ENCODE measurements around the gene FITM1. TPM values are rescaled to one million over a fixed set of nuclear protein-coding genes. Genes with fewer than 3 reads are reported as not detected.
"Not testable (repeated sequence)": the region's sequence is repeated elsewhere in the genome, so short reads cannot be mapped to it uniquely, and the experiment has no call there.

FITM1 gene
- total and polyA plus RNA-seq, 8 donors = 0.68 to 1.5 (median 0.99) TPM

DNA sequence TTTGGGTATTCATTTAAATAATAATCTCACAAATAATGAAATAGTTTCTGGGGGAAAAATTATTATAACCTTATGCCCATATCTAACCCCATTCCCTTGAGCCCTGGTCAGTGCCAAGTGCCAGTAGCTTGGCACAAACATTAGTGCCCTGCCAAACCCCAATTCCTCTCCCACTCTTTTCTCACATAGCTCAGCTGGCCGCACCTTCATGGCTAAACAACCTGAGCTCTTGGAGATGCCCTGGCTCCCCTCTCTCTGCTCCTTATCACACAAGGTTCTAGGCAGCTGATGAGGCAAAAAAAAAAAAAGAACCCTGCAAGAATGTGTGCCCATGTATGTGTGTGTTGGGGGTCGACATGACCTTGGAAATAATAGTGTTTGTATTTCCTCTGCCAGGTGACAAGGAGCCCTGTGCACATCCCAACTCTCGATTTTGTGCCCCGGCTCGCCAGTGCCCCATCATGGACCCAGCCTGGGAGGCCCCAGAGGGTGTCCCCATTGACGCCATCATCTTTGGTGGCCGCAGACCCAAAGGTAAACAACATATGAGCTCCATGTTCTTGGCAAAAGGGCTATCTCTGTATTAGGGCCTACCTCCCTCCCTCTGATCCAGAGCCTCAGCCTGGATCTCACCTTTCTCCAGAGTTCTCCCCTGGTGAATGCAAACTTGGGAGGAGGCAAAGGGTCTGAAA is 28.0 kb upstream of the FITM1 start:
- intact Hi-C loops (cut with DNase I) = no loop called here
- DNase-seq = peak in 1 of 4 donors; percentile 32
- TF ChIP-seq, protein P1, sequence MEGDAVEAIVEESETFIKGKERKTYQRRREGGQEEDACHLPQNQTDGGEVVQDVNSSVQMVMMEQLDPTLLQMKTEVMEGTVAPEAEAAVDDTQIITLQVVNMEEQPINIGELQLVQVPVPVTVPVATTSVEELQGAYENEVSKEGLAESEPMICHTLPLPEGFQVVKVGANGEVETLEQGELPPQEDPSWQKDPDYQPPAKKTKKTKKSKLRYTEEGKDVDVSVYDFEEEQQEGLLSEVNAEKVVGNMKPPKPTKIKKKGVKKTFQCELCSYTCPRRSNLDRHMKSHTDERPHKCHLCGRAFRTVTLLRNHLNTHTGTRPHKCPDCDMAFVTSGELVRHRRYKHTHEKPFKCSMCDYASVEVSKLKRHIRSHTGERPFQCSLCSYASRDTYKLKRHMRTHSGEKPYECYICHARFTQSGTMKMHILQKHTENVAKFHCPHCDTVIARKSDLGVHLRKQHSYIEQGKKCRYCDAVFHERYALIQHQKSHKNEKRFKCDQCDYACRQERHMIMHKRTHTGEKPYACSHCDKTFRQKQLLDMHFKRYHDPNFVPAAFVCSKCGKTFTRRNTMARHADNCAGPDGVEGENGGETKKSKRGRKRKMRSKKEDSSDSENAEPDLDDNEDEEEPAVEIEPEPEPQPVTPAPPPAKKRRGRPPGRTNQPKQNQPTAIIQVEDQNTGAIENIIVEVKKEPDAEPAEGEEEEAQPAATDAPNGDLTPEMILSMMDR (IDR thresholded peaks at IDR 0.05) = no peak
- peaks cover 0 to 19% of the 10 kb centered on the region in 2 donors for H3K4me1 ChIP-seq
- H3K4me3 ChIP-seq = no peak overlapping the region
- no peaks in the 10 kb centered on the region for H3K9me3 ChIP-seq
- no peak for ATAC-seq
- no peak overlapping the region for H3K27ac ChIP-seq
- peaks cover 0 to 63% of the 10 kb centered on the region in 2 donors for H3K36me3 ChIP-seq
- H3K27me3 ChIP-seq = no peaks in the 10 kb centered on the region

DNA sequence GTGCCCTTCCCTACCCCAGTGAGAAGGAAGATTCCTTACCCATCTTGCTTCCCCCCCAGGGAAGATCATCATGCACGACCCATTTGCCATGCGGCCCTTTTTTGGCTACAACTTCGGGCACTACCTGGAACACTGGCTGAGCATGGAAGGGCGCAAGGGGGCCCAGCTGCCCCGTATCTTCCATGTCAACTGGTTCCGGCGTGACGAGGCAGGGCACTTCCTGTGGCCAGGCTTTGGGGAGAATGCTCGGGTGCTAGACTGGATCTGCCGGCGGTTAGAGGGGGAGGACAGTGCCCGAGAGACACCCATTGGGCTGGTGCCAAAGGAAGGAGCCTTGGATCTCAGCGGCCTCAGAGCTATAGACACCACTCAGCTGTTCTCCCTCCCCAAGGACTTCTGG is 27.0 kb upstream of the FITM1 start:
- TF ChIP-seq, protein P1 (IDR thresholded peaks at IDR 0.05) = no peak
- ATAC-seq (no peak), DNase-seq (peak in 1 of 4 donors; percentile 35)
- no peaks in the 10 kb centered on the region for H3K27me3 ChIP-seq
- no peak overlapping the region for H3K4me3 ChIP-seq
- H3K4me1 ChIP-seq = peaks cover 0 to 20% of the 10 kb centered on the region in 2 donors
- H3K36me3 ChIP-seq = peaks cover 0 to 54% of the 10 kb centered on the region in 2 donors
- H3K27ac ChIP-seq = no peak overlapping the region
- intact Hi-C loops (cut with DNase I) = no loop called here
- no peaks in the 10 kb centered on the region for H3K9me3 ChIP-seq

DNA sequence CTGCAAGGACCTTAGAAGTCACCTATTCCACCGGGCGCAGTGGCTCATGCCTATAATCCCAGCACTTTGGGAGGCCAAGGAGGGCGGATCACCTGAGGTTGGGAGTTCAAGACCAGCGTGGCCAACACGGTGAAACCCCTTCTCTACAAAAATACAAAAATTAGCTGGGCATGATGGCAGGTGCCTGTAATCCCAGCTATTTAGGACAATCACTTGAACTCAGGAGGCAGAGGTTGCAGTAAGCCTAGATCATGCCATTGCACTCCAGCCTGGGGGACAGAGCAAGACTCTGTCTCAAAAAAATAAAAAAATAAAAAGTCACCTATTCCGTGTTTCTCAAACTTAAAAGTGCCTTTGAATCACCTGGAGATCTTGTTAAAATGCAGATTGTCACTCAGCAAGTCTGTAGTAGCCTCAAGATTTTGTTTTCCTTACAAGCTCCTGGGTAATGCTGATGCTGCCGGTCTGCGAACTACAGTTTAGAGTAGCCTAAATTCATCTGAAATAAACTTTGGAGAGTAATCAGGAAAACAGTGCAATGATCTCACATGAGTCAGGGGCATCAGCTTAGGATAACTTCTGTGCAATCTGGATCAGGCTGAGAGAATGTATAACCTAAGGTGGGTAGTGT is 24.7 kb upstream of the FITM1 start:
- peaks cover 0 to 31% of the 10 kb centered on the region in 2 donors for H3K36me3 ChIP-seq
- not testable (repeated sequence) for H3K27ac ChIP-seq

DNA sequence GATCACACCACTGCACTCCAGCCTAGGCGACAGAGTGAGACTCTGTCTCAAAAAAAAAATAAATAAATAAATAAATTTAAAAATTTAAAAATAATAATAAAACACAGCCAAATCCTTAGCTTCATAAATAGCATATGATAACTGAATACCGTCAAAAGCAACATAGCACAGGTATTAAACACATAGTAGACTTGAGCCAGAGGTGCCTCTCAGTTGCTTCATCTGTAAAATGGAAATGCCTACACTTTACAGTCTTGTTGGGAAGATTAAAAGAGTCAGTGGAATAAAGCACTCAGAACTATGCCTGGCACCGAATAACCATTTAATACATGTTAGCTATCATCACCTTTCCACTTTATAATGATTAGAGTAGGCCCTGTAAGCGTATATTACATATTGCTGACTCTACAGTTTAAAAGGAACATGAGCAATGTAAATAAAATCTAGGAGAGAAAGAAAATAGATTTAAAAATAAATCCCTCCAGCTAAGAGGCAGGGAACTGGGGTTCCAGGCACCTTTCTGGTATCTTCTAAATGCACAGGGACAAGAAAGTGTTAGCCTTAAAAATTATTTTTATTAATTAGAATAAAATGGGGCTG is 23.7 kb upstream of the FITM1 start:
- no peak overlapping the region for H3K27ac ChIP-seq
- H3K4me1 ChIP-seq = peaks cover 0 to 16% of the 10 kb centered on the region in 2 donors
- TF ChIP-seq, protein P1 (IDR thresholded peaks at IDR 0.05) = no peak
- no peaks in the 10 kb centered on the region for H3K27me3 ChIP-seq
- no peak overlapping the region for H3K4me3 ChIP-seq
- no peak for DNase-seq
- H3K9me3 ChIP-seq = no peaks in the 10 kb centered on the region
- H3K36me3 ChIP-seq = peaks cover 0 to 21% of the 10 kb centered on the region in 2 donors
- ATAC-seq = no peak
- intact Hi-C loops (cut with DNase I) = no loop called here

More for the DNA sequence above, 24.7 kb upstream of the FITM1 start:
- H3K4me3 ChIP-seq; H3K27me3 ChIP-seq; intact Hi-C loops (cut with DNase I); ATAC-seq; H3K9me3 ChIP-seq: not testable (repeated sequence)
- peak in 1 of 4 donors; percentile 18 for DNase-seq
- H3K4me1 ChIP-seq = peaks cover 0 to 16% of the 10 kb centered on the region in 2 donors

DNA sequence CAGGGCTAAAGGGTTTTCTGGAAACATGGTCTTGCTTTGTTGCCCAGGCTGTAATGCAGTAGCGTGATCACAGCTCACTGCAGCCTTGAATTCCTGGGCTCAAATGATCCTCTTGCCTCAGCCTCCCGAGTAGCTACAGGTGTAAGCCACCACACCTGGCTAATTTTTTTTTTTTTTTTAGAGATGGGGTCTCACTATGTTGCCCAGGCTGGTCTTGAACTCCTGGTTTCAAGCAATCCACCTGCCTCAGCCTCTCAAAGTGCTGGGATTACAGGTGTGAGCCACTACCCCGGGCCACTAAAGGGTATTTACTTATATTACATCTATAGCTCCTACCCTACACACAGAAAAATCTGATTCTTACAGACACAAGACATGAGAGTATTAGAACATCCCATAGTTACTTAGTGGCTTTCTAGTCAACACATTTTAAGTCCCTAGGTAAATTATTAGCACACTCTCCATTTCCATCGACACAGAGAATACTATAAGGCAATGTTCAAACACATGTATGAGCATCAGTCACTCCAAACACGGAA is 22.1 kb upstream of the FITM1 start:
- H3K9me3 ChIP-seq = no peaks in the 10 kb centered on the region
- H3K27ac ChIP-seq = peak overlapping the region; percentile 55 to 56
- DNase-seq (no peak), ATAC-seq (no peak)
- peaks cover 0 to 19% of the 10 kb centered on the region in 2 donors for H3K4me1 ChIP-seq
- H3K36me3 ChIP-seq = peaks cover 0 to 8% of the 10 kb centered on the region in 2 donors
- no peaks in the 10 kb centered on the region for H3K27me3 ChIP-seq
- TF ChIP-seq, protein P1 (IDR thresholded peaks at IDR 0.05) = no peak
- intact Hi-C loops (cut with DNase I) = no loop called here
- H3K4me3 ChIP-seq = no peak overlapping the region
